NCI-H2081 (cell line): ENCODE measurements around the gene ELOVL1.

Source experiments
- DNase-seq, 2 experiments: peaks; one replicate each; lab custom pipeline; 2025; lab: John Stamatoyannopoulos, UW

ELOVL1 gene

GRCh38 chr1:43354936-43355335 is 12.9 kb downstream of the ELOVL1 start:
- DNase-seq = no peak

GRCh38 chr1:43354471-43354870 is 13.3 kb downstream of the ELOVL1 start:
- no peak for DNase-seq

GRCh38 chr1:43352881-43353280 is 14.9 kb downstream of the ELOVL1 start:
- no peak for DNase-seq

- no peak for DNase-seq
These were observed 15.5 kb downstream of the ELOVL1 start for GRCh38 chr1:43352351-43352705.

GRCh38 chr1:43351421-43352350 is 16.1 kb downstream of the ELOVL1 start:
- DNase-seq = no peak

- no peak for DNase-seq
These were observed 16.8 kb downstream of the ELOVL1 start for GRCh38 chr1:43350976-43351375.

- DNase-seq = peak in 1 of 2 experiments; percentile 44
These were observed 18.1 kb downstream of the ELOVL1 start for GRCh38 chr1:43349594-43350306.

GRCh38 chr1:43348809-43349593 is 18.8 kb downstream of the ELOVL1 start:
- peak; percentile 94 for DNase-seq

GRCh38 chr1:43348343-43348808 is 19.4 kb downstream of the ELOVL1 start:
- DNase-seq = peak; percentile 73 to 82

- DNase-seq = no peak
These were observed 21.2 kb downstream of the ELOVL1 start for GRCh38 chr1:43346636-43347035.

GRCh38 chr1:43345120-43345519 is 22.7 kb downstream of the ELOVL1 start:
- DNase-seq = no peak

- peak in 1 of 2 experiments; percentile 31 for DNase-seq
These were observed 23.5 kb downstream of the ELOVL1 start for GRCh38 chr1:43344267-43344850.

GRCh38 chr1:43340559-43340958 is 27.3 kb downstream of the ELOVL1 start:
- DNase-seq = no peak

- no peak for DNase-seq
These were observed 28.1 kb downstream of the ELOVL1 start for GRCh38 chr1:43339584-43340232.

GRCh38 chr1:43338001-43338400 is 29.8 kb downstream of the ELOVL1 start:
- DNase-seq = no peak

GRCh38 chr1:43337588-43337987 is 30.2 kb downstream of the ELOVL1 start, which contains the start of gene MPL:
MPL (plus strand) TSS chr1:43337818; CDS start chr1:43337849, 31 bp downstream.
- no peak for DNase-seq

- DNase-seq = no peak
These were observed 33.2 kb downstream of the ELOVL1 start for GRCh38 chr1:43334453-43335205.

- DNase-seq = no peak
These were observed 36.1 kb downstream of the ELOVL1 start for GRCh38 chr1:43331688-43332087.

- DNase-seq = no peak
These were observed 37.6 kb downstream of the ELOVL1 start for GRCh38 chr1:43329995-43330751.
